Right lobe of liver (tissue), 6 donors: ENCODE measurements around the gene LSP1. TPM values are rescaled to one million over a fixed set of nuclear protein-coding genes. Genes with fewer than 3 reads are reported as not detected.

Experiments used
- ATAC-seq, 4 donors: fragments of 200-7000 bp; cut with Tn5 transposase; one replicate each; pipeline ENCODE4 v1.9.1; 2020; ENCODE audit warnings: mild to moderate bottlenecking in 4 of 4, moderate library complexity in 4 of 4
- DNase-seq, 3 donors: peaks; one replicate each; pipeline ENCODE4 v3.0.0-alpha.2; 2020
- H3K27ac ChIP-seq, 3 donors: fragments of 200-600 bp; one replicate each; pipeline ENCODE4 v1.8.0; 2022
- H3K27me3 ChIP-seq, 2 donors: fragments of 200-600 bp; one replicate each; pipeline ENCODE4 v1.8.0; 2022
- H3K36me3 ChIP-seq, 4 donors: fragments of 200-600 bp; sonication (generic) in 1 of 4; one replicate each; pipeline versions ENCODE4 v1.5.1 to v1.8.0; 2017 to 2022; ENCODE audit warnings: control low read depth in 1 of 4
- H3K4me1 ChIP-seq, 4 donors: fragments of 200-600 bp; sonication (generic) in 1 of 4; one replicate each; pipeline versions ENCODE4 v1.5.1 to v1.8.0; 2017 to 2022; ENCODE audit warnings: control low read depth in 1 of 4
- H3K4me3 ChIP-seq, 3 donors: fragments of 200-600 bp; one replicate each; pipeline ENCODE4 v1.8.0; 2022
- H3K9me3 ChIP-seq, 4 donors: fragments of 200-600 bp; sonication (generic) in 1 of 4; one replicate each; pipeline versions ENCODE4 v1.5.1 to v1.8.0; 2017 to 2022; ENCODE audit warnings: control low read depth in 1 of 4
- CTCF ChIP-seq, 4 donors: fragments of 200-600 bp in 3 of 4; fragments of 450-650 bp in 1 of 4; IDR thresholded peaks; one replicate each; pipeline versions ENCODE4 v1.5.1 to v1.8.0; 2016 to 2022; ENCODE audit warnings: antibody characterized with exemption in 4 of 4, mild to moderate bottlenecking in 2 of 4
- POLR2A ChIP-seq: fragments of 450-650 bp; IDR thresholded peaks from one replicate; pipeline ENCODE4 v1.6.1; 2017; ENCODE audit warnings: antibody characterized with exemption, mild to moderate bottlenecking
- WGBS: methylation state at CpG from one replicate; pipeline ENCODE4 v1.1.6; 2018; ENCODE audit warnings: low coverage, low lambda C conversion rate; ENCODE audit not compliant: insufficient coverage; ENCODE audit errors: missing lambda C conversion rate; 5-methylcytosine and 5-hydroxymethylcytosine counted together
- intact Hi-C, 2 donors: fragments of 100-400 bp; cut with DNase I; formaldehyde crosslinking; loops; one replicate each; pipeline versions ENCODE4 v1.11.2 to v1.14.1; 2022
- total RNA-seq, 6 experiments: library from RNA; depleted of rRNA in 2 of 6; stranded (reverse); fragments of >200 nt in 2 of 6; fragmentation: NEBNext Ultra II Directional in 3 of 6; extraction: Animal tissue kit (Norgen Biotek cat#: 25700) in 3 of 6; gene quantifications; one replicate each; pipeline versions ENCODE4 v1.1.0 to v1.2.4, GENCODE V29; 2016 to 2023
- donor health status: DM: no; HTN: yes; CAD: no.
- donor health status: DM: no; HTN: no; CAD: no.
- donor health status: DM: no; HTN: no; CAD: no.
- donor health status: DM: no; HTN: yes; CAD: no.
- donor health status: DM: no; HTN: yes; CAD: no.

The LSP1 gene
- total RNA-seq, 6 experiments from 2014 or later, result 2.3 to 20.6 (median 8.8) TPM

GRCh38 chr11:1832920-1833295 lies 20.0 kb upstream of the LSP1 start:
- H3K4me3 ChIP-seq, result peak overlapping the region in 1 of 3 donors; percentile 31
- intact Hi-C loops, result loop anchor here (2.0 to 10.0 kb wide), 3 partner anchors 138 to 322 kb away; no protein-coding TSS in a partner anchor
- peak in 2 of 3 donors; percentile 30 to 58 for DNase-seq

GRCh38 chr11:1834062-1834610 lies 18.7 kb upstream of the LSP1 start:
- Histone ChIP-seq H3K9me3 (no peaks in the 10 kb centered on the region), H3K27me3 (no peaks in the 10 kb centered on the region), H3K27ac (no peak overlapping the region), H3K36me3 (no peaks in the 10 kb centered on the region), H3K4me3 (no peak overlapping the region), H3K4me1 (peaks cover 0 to 20% (median 6%) of the 10 kb centered on the region in 4 donors)
- TF ChIP-seq CTCF (IDR thresholded peaks at IDR 0.05), result no peak
- TF ChIP-seq POLR2A, result no peak
- intact Hi-C loops, result loop anchor here (5.0 to 10.0 kb wide), 2 partner anchors 182 to 321 kb away; no protein-coding TSS in a partner anchor
- ATAC-seq, result peak in 2 of 4 donors; percentile 16 to 17
- WGBS, result no CpG with 5 or more reads among the region's 14 CpGs
- DNase-seq, result peak in 2 of 3 donors; percentile 40 to 55

More at GRCh38 chr11:1832920-1833295, 20.0 kb upstream of the LSP1 start:
- H3K27ac ChIP-seq, result no peak overlapping the region
- WGBS, result 18% methylated on average over 6 of the region's 17 CpGs
- no peak for ATAC-seq
- peaks cover 0 to 20% (median 6%) of the 10 kb centered on the region in 4 donors for H3K4me1 ChIP-seq
- TF ChIP-seq CTCF (IDR thresholded peaks at IDR 0.05), result no peak
- TF ChIP-seq POLR2A, result no peak
- no peaks in the 10 kb centered on the region for H3K9me3 ChIP-seq
- no peaks in the 10 kb centered on the region for H3K36me3 ChIP-seq
- no peaks in the 10 kb centered on the region for H3K27me3 ChIP-seq

GRCh38 chr11:1834779-1835670 lies 17.9 kb upstream of the LSP1 start, which contains the start of gene SYT8:
Gene SYT8 (plus strand): TSS chr11:1834990. CDS start chr11:1835106, 116 bp downstream.
- H3K36me3 ChIP-seq, result no peaks in the 10 kb centered on the region
- intact Hi-C loops, result loop anchor here (5.0 to 10.0 kb wide), 2 partner anchors 183 to 320 kb away; no protein-coding TSS in a partner anchor
- 64% methylated on average over 3 of the region's 26 CpGs for WGBS
- no peak within 1 kb of the TSS for H3K27ac ChIP-seq
- no peaks in the 10 kb centered on the region for H3K9me3 ChIP-seq
- H3K4me1 ChIP-seq, result peaks cover 0 to 19% (median 6%) of the 10 kb centered on the region in 4 donors
- H3K4me3 ChIP-seq, result no peak within 1 kb of the TSS
- ATAC-seq (no peak), DNase-seq (peak in 2 of 3 donors; percentile 31 to 57)
- H3K27me3 ChIP-seq, result no peaks in the 10 kb centered on the region
- TF ChIP-seq CTCF (IDR thresholded peaks at IDR 0.05), result no peak
- TF ChIP-seq POLR2A, result no peak

- intact Hi-C loops, result loop anchor here in 1 of 2 donors (10.0 kb wide), 1 partner anchor 319 kb away; no protein-coding TSS in a partner anchor
- H3K27ac ChIP-seq, result no peak overlapping the region
Observed at GRCh38 chr11:1835671-1836010, 17.2 kb upstream of the LSP1 start.

More at GRCh38 chr11:1835671-1836010, 17.2 kb upstream of the LSP1 start:
- Histone ChIP-seq H3K4me3 (no peak overlapping the region), H3K27me3 (no peaks in the 10 kb centered on the region), H3K36me3 (no peaks in the 10 kb centered on the region), H3K9me3 (no peaks in the 10 kb centered on the region), H3K4me1 (peaks cover 0 to 13% (median 3%) of the 10 kb centered on the region in 4 donors)
- TF ChIP-seq CTCF (IDR thresholded peaks at IDR 0.05), result no peak
- no peak for ATAC-seq
- DNase-seq, result peak in 1 of 3 donors; percentile 15
- 92% methylated on average over 2 of the region's 12 CpGs for WGBS
